ENCODE data around the gene PDZK1IP1.

DNA sequence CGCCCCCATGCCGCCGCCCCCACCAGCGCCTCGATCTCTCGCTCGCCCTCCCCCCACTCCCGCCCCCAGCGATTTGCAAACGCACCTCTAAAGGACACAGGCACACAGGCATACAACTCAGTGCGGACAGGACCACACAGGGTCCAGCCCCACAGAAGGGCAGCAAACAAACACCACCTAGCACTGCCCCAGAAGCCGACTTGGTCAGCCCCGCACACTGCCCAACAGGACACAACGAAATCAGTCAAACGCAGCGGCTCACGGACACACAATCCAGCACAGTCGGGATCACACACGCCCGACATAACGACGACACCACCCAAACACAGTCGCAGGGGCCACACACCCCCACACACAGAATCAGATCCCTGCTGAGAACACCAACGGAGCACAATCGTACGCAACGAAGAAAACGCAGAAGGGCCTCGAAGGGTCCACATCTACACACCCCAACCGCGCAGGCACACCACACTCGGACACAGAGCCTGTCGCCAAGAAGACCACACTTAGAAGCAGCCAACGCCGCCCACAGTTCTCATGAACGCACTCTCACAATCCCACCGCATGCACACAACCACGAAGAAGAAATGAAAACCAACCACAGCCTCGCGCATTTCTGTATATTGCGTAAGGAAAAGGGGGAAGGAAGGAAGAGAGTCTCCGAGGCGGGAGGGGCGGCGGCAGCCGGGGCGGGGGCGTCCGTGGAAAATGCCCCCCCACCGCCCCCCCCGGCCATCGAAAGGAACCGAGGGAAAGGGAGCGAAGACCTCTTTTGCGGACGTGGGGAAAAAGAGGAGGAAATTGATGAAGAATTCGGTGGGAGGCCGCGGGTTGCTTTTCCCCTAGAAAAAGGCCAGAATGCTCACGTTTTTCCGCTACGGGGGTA lies 41.7 kb upstream of the PDZK1IP1 start:
- peak; percentile 86 for TF ChIP-seq EZH2 (IDR thresholded peaks at IDR 0.05; ENCODE audit: insufficient read depth, poor library complexity, severe bottlenecking)
- TF ChIP-seq EZH2phosphoT487 (IDR thresholded peaks at IDR 0.05; ENCODE audit: insufficient read depth, low read depth), result peak; percentile 72; the same call in 1 of the 2 replicates

Data from GM23248 (cell line).